Hippocampal formation (tissue), 2 donors: ENCODE results near the gene ABCA8.
"Not testable (repeated sequence)": the region's sequence is repeated elsewhere in the genome, so short reads cannot be mapped to it uniquely, and the experiment has no call there.

Source experiments
- DNase-seq, 2 donors: peaks; one replicate each; lab custom pipeline; 2025; lab: John Stamatoyannopoulos, UW

Gene ABCA8, protein sequence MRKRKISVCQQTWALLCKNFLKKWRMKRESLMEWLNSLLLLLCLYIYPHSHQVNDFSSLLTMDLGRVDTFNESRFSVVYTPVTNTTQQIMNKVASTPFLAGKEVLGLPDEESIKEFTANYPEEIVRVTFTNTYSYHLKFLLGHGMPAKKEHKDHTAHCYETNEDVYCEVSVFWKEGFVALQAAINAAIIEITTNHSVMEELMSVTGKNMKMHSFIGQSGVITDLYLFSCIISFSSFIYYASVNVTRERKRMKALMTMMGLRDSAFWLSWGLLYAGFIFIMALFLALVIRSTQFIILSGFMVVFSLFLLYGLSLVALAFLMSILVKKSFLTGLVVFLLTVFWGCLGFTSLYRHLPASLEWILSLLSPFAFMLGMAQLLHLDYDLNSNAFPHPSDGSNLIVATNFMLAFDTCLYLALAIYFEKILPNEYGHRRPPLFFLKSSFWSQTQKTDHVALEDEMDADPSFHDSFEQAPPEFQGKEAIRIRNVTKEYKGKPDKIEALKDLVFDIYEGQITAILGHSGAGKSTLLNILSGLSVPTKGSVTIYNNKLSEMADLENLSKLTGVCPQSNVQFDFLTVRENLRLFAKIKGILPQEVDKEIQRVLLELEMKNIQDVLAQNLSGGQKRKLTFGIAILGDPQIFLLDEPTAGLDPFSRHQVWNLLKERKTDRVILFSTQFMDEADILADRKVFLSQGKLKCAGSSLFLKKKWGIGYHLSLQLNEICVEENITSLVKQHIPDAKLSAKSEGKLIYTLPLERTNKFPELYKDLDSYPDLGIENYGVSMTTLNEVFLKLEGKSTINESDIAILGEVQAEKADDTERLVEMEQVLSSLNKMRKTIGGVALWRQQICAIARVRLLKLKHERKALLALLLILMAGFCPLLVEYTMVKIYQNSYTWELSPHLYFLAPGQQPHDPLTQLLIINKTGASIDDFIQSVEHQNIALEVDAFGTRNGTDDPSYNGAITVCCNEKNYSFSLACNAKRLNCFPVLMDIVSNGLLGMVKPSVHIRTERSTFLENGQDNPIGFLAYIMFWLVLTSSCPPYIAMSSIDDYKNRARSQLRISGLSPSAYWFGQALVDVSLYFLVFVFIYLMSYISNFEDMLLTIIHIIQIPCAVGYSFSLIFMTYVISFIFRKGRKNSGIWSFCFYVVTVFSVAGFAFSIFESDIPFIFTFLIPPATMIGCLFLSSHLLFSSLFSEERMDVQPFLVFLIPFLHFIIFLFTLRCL (N-terminal part only)

GRCh38 chr17:68955181-68955841 lies at the start of gene ABCA8:
Gene ABCA8, minus strand, starts transcription at chr17:68955392. Its CDS starts 13,358 bp downstream, at chr17:68942034.
- peak; percentile 33 to 83 for DNase-seq

- not testable (repeated sequence) for DNase-seq
Measured at GRCh38 chr17:69004759-69005158, 49.6 kb upstream of the ABCA8 start.

- not testable (repeated sequence) for DNase-seq
Measured at GRCh38 chr17:68999743-69000142, 44.6 kb upstream of the ABCA8 start.

GRCh38 chr17:68993112-68993511 lies 37.9 kb upstream of the ABCA8 start:
- DNase-seq = no peak

- DNase-seq = no peak
Measured at GRCh38 chr17:68987966-68988365, 32.8 kb upstream of the ABCA8 start.

DNA sequence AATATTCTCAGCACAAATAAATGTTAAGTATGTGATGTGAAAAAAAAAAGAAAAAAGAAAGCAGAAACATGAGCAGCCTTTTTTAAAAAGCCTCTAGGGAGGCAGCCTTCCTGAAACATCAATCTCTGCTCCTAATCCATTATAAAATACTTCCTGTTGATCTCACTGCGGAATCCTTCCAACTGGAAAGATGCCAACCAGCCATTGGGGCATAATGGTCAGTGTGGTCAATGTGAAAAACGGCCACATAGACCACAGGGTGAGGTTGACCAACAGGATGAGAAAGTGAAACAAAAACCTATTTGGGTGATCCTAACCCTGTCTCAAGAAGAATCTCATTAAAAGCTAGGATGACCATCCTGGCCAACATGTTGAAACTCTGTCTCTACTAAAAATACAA lies 26.1 kb upstream of the ABCA8 start:
- DNase-seq = no peak

DNA sequence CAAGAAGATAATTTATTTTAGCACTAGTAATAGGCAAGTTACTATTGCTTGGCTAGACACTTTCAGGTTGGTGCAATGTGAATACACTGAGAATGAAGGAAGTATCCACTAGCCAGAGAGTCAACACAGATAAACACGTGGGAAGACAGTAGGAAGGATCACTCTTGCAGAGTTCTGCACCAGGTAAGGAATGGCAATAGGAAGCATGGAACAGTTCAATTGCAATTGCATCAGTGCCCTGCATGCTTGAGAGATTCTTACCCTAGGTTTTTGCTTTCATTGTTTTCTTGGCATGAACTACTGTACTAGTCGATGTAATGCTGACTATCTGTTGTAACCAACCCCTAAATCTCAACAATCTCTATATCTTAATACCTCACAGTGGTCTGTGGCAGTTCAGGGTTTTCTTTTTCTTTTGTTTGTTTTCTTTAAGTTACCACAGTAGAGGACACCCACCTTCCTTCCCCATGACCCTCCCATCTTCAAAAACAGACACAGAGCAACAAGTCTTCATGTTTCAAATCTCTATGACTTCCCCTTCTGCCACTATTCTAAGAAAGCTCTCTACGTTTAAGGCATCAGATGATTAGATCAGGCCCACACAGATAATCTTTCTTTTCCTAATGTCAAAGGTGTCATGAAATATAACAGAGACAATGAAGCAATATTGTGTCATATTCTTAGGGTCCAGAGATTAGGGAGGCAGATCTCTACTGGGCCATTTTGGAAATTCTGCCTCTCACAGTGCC lies 18.1 kb upstream of the ABCA8 start:
- no peak for DNase-seq

DNA sequence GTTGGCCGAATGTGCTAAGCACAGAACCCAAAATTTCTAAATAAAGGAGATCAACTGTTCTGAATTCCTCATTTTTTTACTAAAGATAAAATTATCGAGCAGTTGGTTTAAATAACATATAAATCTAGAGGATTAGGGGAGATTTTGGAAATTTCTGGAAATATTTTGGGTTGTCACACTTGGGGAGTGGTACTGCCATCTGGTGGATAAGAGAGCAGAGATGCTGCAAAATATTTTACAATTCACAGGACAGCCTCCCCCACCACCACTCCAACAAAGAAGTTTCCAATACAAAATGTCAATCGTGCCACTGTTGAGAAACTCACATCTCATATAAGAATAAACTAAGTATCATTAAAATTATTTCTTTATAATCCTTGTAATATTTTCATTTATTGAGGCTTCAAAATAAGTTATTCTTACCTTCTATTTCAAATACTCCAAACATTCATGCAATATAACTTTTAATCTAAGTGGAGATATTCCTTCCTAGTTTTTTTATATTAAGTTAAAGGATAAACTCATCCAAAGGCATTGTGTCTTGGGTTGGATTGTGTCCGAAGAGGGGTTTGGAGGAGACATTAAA lies 17.0 kb upstream of the ABCA8 start:
- peak in 1 of 2 donors; percentile 54 for DNase-seq

GRCh38 chr17:68969101-68969500 lies 13.9 kb upstream of the ABCA8 start:
- no peak for DNase-seq

DNA sequence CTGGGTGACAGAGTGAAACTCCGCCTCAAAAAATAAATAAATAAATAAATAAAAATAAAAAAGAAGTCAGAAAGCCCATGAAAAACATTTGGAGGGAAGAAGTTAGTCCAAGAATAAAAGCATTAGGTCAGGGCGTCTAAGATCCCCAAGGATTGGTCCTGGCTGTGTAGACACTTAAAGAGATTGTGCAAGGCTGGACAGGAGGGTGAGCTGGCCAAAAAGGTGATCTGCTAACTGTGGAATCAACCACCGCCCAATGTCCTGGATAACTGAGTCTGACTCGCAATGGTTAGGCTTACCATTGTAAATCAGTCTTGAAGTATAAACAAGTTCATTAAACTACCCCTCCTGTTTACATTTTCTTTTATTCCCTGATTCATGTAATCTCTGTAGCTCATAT lies 8.8 kb upstream of the ABCA8 start:
- no peak for DNase-seq

DNA sequence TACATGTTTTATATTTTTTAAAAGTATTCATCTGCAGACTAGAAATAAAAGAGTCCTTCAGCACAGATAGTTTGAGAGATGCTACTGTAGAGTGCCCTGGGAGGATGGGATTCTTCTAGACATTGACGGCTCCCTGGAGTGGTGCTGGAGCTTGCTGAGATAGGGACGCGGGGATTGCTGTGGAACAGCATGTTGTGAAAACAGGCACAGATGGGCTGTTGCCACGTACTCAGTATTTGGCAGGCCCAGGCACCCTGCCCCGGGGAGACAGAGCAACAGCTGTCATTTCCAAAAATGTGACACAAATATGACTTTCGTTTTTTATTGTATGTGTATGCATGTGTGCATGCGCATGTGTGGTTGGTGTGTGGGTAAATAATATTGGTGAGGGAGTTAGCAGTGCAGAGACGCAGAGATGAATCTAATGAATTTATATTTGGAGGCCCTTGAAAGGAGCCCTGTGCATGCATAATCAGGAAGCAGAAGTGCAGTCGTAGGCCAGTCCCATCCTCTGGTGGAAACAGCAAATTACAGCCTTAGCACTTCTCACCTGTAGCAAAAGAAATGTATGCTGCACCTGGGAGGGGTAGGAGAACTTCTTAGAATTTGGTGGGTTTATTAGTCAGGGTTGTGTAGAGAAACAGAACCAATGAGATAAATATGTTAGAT lies 6.2 kb upstream of the ABCA8 start:
- no peak for DNase-seq

DNA sequence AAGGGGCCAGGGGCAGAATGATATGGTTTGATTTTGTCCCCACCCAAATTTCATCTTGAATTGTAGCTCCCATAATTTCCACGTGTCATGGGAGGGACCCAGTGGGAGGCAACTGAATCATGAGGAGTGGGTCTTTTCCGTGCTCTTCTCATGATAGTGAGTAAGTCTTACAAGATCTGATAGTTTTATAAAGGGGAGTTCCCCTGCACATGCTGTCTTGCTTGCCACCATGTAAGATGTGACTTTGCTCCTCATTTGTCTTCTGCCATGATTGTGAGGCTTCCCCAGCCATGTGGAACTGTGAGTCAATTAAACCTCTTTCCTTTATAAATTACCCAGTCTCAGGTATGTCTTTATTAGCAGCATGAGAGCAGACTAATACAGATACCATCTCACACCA lies 3.9 kb upstream of the ABCA8 start:
- not testable (repeated sequence) for DNase-seq

GRCh38 chr17:68957944-68958343 lies 2.8 kb upstream of the ABCA8 start:
- no peak for DNase-seq

- peak in 1 of 2 donors; percentile 33 for DNase-seq
Measured at GRCh38 chr17:68954146-68954896, 871 bp downstream of the ABCA8 start.

DNA sequence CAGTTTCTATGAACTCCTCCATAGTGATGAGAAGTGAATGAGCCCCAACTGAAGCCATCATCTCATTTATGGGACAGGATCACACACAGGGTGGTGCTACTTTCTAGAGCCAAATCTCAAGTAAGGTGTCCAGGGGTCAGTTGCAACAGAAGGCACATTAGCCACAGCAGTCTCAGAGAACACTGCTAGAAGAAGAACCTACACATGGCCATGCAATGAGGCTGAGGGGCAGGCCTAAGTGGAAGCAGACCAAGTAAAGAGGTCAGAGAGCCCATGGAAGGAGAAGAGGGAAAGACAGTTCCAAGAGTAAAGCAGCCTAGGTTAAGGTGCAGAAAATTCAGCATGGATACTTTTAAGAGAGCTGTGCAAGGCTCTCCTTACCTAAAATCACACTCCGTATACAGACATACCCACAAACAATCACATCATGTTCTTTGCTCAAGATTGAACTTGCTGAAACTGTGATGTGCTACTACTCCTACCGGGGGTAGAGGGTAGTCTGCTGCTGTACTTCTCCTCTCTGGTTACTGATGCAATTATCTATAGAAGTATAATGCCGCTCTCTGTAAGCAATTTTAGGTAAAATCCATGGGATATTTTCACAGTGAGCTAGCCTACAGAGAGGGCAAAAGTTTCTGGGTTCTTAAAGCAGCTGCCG lies 1.7 kb downstream of the ABCA8 start:
- no peak for DNase-seq

- no peak for DNase-seq
Measured at GRCh38 chr17:68950725-68951124, 4.5 kb downstream of the ABCA8 start.

GRCh38 chr17:68947868-68948267 lies 7.3 kb downstream of the ABCA8 start:
- DNase-seq = not testable (repeated sequence)

- DNase-seq = no peak
Measured at GRCh38 chr17:68944435-68945035, 10.7 kb downstream of the ABCA8 start.
